ENCODE data around the gene DPP6.

DNA sequence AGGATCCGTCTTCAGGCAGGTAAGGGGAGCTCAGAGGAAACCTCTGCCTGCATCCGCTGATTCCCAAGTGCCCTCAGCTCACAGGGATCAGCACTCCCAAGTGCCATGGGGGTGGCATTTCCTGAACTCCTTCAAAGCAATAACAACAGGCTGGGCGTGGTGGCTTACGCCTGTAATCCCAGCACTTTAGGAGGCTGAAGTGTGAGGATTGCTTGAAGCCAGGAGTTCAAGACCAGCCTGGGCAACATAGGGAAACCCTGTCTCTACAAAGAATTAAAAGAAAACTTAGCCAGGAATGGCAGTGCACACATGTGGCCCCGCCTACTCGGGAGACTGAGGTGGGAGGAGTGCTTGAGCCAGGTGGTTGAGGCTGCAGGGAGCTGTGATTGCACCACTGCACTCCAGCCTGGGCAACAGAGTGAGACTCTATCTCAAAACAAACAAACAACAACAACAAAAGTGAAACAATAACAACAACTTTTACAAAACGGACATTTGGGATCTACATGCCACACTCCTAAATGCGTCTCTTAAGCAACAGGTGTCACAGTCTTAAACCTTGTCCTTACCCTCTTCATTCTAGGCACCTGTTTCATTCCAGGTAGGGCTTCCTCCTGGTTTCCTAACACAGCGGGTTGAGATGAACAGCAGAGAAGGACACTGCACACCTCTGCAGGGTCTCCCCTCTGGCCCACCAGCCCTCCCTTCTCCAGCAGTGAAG lies 877.0 kb downstream of the DPP6 start:
- peak in 1 of 3 donors; percentile 5 for TF ChIP-seq POLR2AphosphoS5 (IDR thresholded peaks at IDR 0.05)
- TF ChIP-seq, protein P1, sequence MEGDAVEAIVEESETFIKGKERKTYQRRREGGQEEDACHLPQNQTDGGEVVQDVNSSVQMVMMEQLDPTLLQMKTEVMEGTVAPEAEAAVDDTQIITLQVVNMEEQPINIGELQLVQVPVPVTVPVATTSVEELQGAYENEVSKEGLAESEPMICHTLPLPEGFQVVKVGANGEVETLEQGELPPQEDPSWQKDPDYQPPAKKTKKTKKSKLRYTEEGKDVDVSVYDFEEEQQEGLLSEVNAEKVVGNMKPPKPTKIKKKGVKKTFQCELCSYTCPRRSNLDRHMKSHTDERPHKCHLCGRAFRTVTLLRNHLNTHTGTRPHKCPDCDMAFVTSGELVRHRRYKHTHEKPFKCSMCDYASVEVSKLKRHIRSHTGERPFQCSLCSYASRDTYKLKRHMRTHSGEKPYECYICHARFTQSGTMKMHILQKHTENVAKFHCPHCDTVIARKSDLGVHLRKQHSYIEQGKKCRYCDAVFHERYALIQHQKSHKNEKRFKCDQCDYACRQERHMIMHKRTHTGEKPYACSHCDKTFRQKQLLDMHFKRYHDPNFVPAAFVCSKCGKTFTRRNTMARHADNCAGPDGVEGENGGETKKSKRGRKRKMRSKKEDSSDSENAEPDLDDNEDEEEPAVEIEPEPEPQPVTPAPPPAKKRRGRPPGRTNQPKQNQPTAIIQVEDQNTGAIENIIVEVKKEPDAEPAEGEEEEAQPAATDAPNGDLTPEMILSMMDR (IDR thresholded peaks at IDR 0.05), result no peak
- peak; percentile 1 for TF ChIP-seq POLR2A (IDR thresholded peaks at IDR 0.05)
- no peak for TF ChIP-seq EP300 (IDR thresholded peaks at IDR 0.05; ENCODE audit: low read depth)

All from transverse colon (tissue), 4 donors.